ENCODE measurements around the gene PLEKHN1.
"Not testable (repeated sequence)": the region's sequence is repeated elsewhere in the genome, so short reads cannot be mapped to it uniquely, and the experiment has no call there.

PLEKHN1 gene

DNA sequence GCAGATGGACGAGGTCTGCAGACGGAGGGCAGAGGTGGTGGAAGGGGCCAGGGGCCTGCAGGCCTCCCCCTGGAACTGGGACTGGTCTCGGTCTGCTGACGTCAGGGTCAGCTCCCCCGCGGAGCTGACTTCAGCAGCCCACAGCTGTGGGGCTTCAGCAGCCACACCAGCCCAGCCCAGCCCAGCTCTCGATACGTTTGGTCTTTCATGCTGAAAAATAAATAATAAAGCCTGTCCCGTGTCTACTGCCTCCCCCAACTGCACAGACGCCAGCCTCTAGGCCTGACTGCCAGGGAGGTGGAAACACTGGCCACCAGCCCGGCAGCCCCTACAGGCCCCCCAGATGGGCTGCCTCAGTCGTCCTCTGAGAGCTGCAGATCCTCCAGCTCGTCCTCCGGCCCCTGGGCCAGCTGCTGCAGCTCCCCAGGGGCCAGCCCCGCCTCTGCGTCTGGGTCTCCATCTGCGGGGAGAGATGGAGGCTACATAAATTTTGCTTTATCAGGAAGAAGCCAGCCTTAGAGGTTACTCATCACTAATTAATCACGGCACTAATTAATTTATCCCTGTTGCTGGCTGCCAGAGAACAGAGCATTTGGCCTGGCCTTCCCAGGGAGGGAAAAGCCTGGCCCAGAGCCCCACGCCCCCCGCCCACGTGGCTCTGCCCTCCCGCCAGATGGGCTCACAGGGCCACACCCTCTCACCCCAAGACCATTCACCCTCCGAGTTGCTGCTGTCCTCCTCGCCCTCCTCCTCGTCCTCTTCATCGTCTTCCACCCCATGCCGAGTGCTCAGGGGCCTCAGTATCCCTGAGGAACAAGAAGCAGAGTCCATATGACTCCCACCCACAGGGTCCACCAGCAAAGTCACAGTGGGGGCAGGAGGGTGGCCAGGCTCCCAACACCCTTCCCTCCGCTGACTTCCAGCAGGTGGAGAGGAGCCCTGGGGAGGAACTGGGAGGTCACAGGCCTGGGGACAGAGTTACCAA is 21.6 kb upstream of the PLEKHN1 start:
- Histone ChIP-seq H3K27me3 (replicated peaks) (peaks cover 4% of the 10 kb centered on the region), H3K4me3 (ENCODE audit: low read depth, low read length) (no peak overlapping the region), H3K36me3 (replicated peaks) (peaks cover 39% of the 10 kb centered on the region), H3K27ac (no peak overlapping the region)
- no peak for TF ChIP-seq CTCF (IDR thresholded peaks at IDR 0.05; ENCODE audit: low read depth, low read length, missing control alignments)
- no peak for DNase-seq
- in situ Hi-C loops (cut with HindIII; ENCODE audit: low pct_ligation_motif_present, low sequenced_read_pairs): no loop called here

DNA sequence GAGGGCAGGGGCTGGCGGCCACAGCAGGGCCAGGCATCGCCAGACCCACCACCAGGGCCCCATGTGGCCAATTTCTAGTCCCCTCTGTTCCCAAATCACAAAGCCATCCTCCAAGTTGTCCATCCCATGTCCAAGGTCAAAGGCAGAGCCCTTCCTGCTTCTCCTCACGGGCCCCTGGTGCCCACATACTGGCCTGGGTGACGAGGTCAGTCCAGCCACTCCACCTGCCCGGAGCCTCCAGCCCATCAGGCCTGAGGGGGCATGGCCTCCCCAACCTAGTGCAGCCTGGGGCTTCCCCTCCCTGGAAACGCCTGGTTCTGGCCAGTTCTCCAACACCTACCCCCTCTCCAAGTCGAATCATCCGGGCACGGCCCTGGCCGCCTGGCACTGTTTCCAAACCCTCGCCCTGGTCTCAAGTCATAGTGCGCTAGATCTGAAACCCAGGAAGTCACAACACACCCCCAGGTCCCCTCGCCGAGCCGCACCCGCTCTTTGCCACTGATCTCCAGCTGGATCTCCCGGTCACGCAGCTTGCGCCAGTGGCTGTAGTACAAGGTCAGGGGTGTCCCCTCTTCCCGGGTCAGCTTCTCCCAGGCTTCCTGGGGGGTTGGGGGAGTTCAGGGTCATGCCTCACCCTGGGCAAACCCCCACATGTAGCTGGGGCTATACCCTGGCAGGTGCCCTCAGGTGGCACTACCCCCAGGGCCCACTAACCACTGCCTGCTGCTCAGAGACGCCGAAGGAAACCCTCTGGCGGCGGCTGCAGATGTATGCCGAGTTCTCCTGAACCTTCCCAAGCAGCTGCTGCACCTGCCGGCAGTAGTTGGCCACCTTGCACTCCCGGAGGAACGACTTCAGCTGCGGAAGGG is 20.4 kb upstream of the PLEKHN1 start:
- Histone ChIP-seq H3K4me3 (ENCODE audit: low read depth, low read length) (no peak overlapping the region), H3K27me3 (replicated peaks) (peaks cover 4% of the 10 kb centered on the region), H3K27ac (no peak overlapping the region), H3K36me3 (replicated peaks) (peaks cover 52% of the 10 kb centered on the region)
- no peak for TF ChIP-seq CTCF (IDR thresholded peaks at IDR 0.05; ENCODE audit: low read depth, low read length, missing control alignments)
- in situ Hi-C loops (cut with HindIII; ENCODE audit: low pct_ligation_motif_present, low sequenced_read_pairs): no loop called here
- DNase-seq: no peak

DNA sequence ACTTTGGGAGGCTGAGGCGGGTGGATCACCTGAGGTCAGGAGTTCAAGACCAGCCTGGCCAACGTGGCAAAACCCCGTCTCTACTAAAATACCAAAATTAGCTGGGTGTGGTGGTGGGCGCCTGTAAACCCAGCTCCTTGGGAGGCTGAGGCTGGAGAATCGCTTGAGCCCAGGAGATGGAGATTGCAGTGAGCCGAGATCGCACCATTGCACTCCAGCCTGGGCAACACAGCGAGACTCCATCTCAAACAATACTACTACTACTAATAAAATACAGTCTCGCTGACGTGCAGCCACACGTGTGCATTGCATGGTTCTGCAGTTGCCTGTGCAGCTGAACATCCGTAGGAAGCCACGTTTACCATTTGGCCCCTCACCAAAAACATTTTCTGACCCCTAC is 19.5 kb upstream of the PLEKHN1 start:
- H3K27ac ChIP-seq; H3K4me3 ChIP-seq (ENCODE audit: low read depth, low read length); in situ Hi-C loops (cut with HindIII; ENCODE audit: low pct_ligation_motif_present, low sequenced_read_pairs); DNase-seq; H3K27me3 ChIP-seq (replicated peaks): not testable (repeated sequence)
- peaks cover 58% of the 10 kb centered on the region for H3K36me3 ChIP-seq (replicated peaks)

- in situ Hi-C loops (cut with HindIII; ENCODE audit: low pct_ligation_motif_present, low sequenced_read_pairs): no loop called here
- Histone ChIP-seq H3K36me3 (replicated peaks) (peaks cover 70% of the 10 kb centered on the region), H3K27ac (no peak overlapping the region), H3K27me3 (replicated peaks) (no peaks in the 10 kb centered on the region), H3K4me3 (ENCODE audit: low read depth, low read length) (no peak overlapping the region)
- DNase-seq: no peak
- peak; percentile 8 for TF ChIP-seq CTCF (IDR thresholded peaks at IDR 0.05; ENCODE audit: low read depth, low read length, missing control alignments)
These were observed 18.3 kb upstream of the PLEKHN1 start for GRCh38 chr1:947958-948357.

DNA sequence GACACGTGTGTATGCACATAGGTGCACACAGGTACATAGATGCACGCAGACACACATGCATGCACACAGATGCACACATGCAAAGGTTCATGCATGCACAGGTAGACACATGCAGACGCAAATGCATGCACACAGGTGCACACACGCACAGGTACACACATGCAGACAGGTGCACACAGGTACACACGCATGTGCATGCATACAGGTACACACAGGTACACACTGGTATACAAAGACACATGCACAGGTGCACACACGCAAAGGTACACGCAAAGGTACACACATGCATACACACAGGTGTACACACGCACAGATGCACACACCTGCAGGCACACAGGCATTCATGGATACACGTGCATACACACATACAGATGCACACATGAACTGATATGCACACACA is 16.0 kb upstream of the PLEKHN1 start:
- TF ChIP-seq CTCF (IDR thresholded peaks at IDR 0.05; ENCODE audit: low read depth, low read length, missing control alignments): no peak
- in situ Hi-C loops (cut with HindIII; ENCODE audit: low pct_ligation_motif_present, low sequenced_read_pairs): no loop called here
- DNase-seq: no peak
- H3K4me3 ChIP-seq (ENCODE audit: low read depth, low read length): no peak overlapping the region
- no peak overlapping the region for H3K27ac ChIP-seq
- H3K36me3 ChIP-seq (replicated peaks): peaks cover 86% of the 10 kb centered on the region
- H3K27me3 ChIP-seq (replicated peaks): no peaks in the 10 kb centered on the region

DNA sequence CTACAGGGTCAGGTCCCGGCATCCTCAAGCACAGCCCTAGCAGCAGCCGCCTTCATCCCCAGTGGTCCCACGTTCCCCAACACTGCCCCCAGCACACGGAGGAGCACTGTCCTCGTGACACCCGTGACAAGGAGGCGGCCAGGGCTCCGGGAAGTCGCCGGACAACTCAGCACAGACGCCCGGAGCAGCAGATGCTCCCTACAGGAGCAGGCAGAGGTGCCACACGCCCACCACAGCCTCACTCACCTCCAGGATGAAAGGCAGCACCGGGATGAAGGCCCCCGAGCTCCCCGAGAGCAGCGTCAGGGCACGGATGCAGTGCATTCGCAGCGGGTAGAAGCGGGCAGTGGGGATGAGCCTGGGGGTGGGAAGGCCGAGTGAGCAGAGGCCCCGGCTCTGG is 15.4 kb upstream of the PLEKHN1 start:
- TF ChIP-seq CTCF (IDR thresholded peaks at IDR 0.05; ENCODE audit: low read depth, low read length, missing control alignments): no peak
- no peak for DNase-seq
- H3K36me3 ChIP-seq (replicated peaks): peaks cover 86% of the 10 kb centered on the region
- H3K27me3 ChIP-seq (replicated peaks): no peaks in the 10 kb centered on the region
- no peak overlapping the region for H3K4me3 ChIP-seq (ENCODE audit: low read depth, low read length)
- H3K27ac ChIP-seq: no peak overlapping the region
- in situ Hi-C loops (cut with HindIII; ENCODE audit: low pct_ligation_motif_present, low sequenced_read_pairs): no loop called here
